ENCODE data around the gene CIT.

DNA sequence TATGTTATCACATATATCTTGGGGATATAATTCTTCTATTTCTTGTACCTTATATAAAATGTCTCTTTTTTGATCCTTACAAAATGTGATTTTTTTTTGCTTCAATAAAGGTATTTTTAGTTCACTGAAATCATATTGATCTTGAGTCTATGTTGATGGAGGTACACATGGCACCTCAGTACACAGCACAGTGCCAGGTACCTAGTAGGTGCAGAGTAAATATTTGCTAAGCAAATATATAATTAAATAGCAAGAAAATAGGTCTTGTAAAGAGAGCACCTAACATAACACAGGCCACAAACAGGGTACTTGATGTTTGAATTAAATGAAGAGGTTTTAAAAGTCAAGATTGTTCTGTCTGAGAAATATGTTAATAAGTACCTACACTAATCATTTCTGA, 69.7 kb downstream of the CIT start:
- TF ChIP-seq TAF1 (IDR thresholded peaks at IDR 0.05; ENCODE audit: low read depth, low read length) (no peak), POLR2A (IDR thresholded peaks at IDR 0.05; ENCODE audit: low read depth, low read length) (no peak), POLR2AphosphoS5 (IDR thresholded peaks at IDR 0.05; ENCODE audit: low read depth, low read length) (no peak), POU2F2 (IDR thresholded peaks at IDR 0.05; ENCODE audit: low read depth, low read length) (no peak), SPI1 (IDR thresholded peaks at IDR 0.05; ENCODE audit: low read depth, low read length) (no peak), PAX5 (IDR thresholded peaks at IDR 0.05; ENCODE audit: insufficient read depth, low read length, severe bottlenecking) (no peak)

All from GM12891 (cell line).